Activated T-cell treated with anti-CD3 and anti-CD28 coated beads, Interleukin-2, amount 50 U/mL, for 4 hours (primary cell): ENCODE measurements around the gene PPP2R5A. TPM values are rescaled to one million over a fixed set of nuclear protein-coding genes. Genes with fewer than 3 reads are reported as not detected.

ENCODE experiments used
- ATAC-seq, 2 donors: fragments of 200-7000 bp; cut with Tn5 transposase; one replicate each; pipeline ENCODE4 v1.10.0; 2021
- DNase-seq: peaks from one replicate; pipeline ENCODE4 v3.0.0-alpha.2; 2020
- H3K27me3 Mint-ChIP-seq: one replicate; pipeline ENCODE4 v1.8.0; 2021; ENCODE audit warnings: low read depth, mixed read lengths
- H3K36me3 Mint-ChIP-seq: one replicate; pipeline ENCODE4 v1.8.0; 2022; ENCODE audit warnings: mixed read lengths; ENCODE audit not compliant: insufficient read depth
- H3K4me1 Mint-ChIP-seq: one replicate; pipeline ENCODE4 v1.8.0; 2021; ENCODE audit warnings: low read depth, mixed read lengths
- H3K4me3 Mint-ChIP-seq: one replicate; pipeline ENCODE4 v1.8.0; 2021; ENCODE audit warnings: mild to moderate bottlenecking, moderate library complexity, mixed read lengths
- H3K9me3 Mint-ChIP-seq: one replicate; pipeline ENCODE4 v1.8.0; 2021; ENCODE audit warnings: mixed read lengths
- total RNA-seq, 3 donors: library from RNA; stranded (reverse); gene quantifications; one replicate each; pipeline ENCODE4 v1.2.1, GENCODE V29; 2021

The PPP2R5A gene
- total RNA-seq, 3 donors from 2014 or later = 36.2 to 41.4 (median 41.0) TPM

DNA sequence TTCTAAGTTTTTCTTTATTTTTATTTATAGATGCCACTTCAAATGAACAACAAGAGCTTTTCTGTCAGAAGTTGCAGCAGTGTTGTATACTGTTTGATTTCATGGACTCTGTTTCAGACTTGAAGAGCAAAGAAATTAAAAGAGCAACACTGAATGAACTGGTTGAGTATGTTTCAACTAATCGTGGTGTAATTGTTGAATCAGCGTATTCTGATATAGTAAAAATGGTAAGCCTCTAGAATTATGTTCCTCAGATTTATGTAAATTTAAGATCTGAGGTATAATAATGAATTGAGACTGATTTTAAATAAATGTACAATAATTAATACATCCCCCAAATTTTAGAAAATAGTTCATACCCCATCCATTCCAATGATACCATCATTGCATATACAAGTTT, 43.9 kb downstream of the PPP2R5A start:
- H3K27me3 Mint-ChIP-seq = no peaks in the 10 kb centered on the region
- peaks cover 20% of the 10 kb centered on the region for H3K36me3 Mint-ChIP-seq
- H3K4me3 Mint-ChIP-seq = no peak overlapping the region
- H3K4me1 Mint-ChIP-seq = peaks cover 18% of the 10 kb centered on the region
- no peak for ATAC-seq
- no peak for DNase-seq
- H3K9me3 Mint-ChIP-seq = no peaks in the 10 kb centered on the region

DNA sequence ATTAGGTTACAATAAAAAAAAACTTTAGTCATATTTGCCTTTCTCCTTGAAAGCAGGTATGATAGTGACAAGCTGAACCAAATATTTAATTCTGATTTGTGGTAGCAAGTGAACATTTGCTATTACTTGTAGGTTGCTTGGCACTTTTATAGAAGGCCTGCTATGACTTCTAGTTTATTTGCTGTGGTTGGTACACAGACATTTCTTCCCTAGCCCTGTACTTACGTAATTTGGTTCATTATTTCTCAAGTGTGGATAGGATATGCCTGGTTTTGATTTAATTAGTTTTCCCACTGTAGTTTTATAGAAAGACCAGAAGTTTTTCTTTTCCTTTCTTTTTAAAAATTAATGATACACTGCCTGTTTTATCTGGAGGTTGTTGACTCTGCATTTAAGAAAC, 55.9 kb downstream of the PPP2R5A start:
- Mint-ChIP-seq H3K36me3 (peaks cover 8% of the 10 kb centered on the region), H3K4me3 (no peak overlapping the region), H3K27me3 (no peaks in the 10 kb centered on the region), H3K9me3 (no peaks in the 10 kb centered on the region), H3K4me1 (peaks cover 5% of the 10 kb centered on the region)
- DNase-seq (no peak), ATAC-seq (no peak)

DNA sequence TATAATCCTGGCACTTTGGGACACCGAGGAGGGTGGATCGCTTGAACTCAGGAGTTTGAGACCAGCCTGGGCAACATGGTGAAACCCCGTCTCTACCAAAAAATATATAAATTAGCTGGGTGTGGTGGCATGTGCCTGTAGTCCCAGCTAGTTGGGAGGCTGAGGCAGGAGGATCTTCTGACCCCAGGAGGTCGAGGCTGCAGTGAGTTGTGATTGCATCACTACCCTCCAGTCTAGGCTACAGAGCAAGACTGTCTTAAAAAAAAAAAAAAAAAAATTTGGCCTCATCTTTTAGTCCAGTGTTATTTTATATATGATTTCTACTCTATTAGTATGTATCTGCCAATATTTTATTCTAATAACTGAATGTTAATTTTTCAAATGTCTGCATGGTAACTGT, 59.7 kb downstream of the PPP2R5A start:
- H3K9me3 Mint-ChIP-seq = no peaks in the 10 kb centered on the region
- H3K4me3 Mint-ChIP-seq = no peak overlapping the region
- no peak for ATAC-seq
- no peak for DNase-seq
- H3K36me3 Mint-ChIP-seq = peaks cover 17% of the 10 kb centered on the region
- no peaks in the 10 kb centered on the region for H3K27me3 Mint-ChIP-seq
- H3K4me1 Mint-ChIP-seq = peaks cover 7% of the 10 kb centered on the region

DNA sequence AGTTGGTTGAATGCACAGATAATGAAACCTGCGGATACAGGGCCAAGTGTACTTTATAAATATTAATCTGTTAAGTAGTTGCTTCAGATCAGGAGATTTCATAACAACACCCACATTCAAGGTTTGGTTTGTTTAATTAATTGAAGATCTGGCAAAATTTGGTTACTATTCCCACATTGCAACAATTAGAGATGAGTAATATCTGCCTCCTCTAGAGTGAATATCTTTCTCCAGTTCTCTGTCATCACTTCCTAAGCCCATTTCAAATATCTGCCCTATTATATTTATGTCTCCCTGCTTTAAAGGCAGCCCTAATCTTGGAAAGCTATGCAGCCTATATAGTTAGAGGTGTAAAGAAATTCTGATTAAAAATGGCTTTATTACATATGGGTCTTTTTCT, 61.4 kb downstream of the PPP2R5A start:
- peaks cover 15% of the 10 kb centered on the region for H3K36me3 Mint-ChIP-seq
- ATAC-seq = no peak
- no peaks in the 10 kb centered on the region for H3K9me3 Mint-ChIP-seq
- H3K27me3 Mint-ChIP-seq = no peaks in the 10 kb centered on the region
- DNase-seq = no peak
- no peak overlapping the region for H3K4me3 Mint-ChIP-seq
- peaks cover 4% of the 10 kb centered on the region for H3K4me1 Mint-ChIP-seq

DNA sequence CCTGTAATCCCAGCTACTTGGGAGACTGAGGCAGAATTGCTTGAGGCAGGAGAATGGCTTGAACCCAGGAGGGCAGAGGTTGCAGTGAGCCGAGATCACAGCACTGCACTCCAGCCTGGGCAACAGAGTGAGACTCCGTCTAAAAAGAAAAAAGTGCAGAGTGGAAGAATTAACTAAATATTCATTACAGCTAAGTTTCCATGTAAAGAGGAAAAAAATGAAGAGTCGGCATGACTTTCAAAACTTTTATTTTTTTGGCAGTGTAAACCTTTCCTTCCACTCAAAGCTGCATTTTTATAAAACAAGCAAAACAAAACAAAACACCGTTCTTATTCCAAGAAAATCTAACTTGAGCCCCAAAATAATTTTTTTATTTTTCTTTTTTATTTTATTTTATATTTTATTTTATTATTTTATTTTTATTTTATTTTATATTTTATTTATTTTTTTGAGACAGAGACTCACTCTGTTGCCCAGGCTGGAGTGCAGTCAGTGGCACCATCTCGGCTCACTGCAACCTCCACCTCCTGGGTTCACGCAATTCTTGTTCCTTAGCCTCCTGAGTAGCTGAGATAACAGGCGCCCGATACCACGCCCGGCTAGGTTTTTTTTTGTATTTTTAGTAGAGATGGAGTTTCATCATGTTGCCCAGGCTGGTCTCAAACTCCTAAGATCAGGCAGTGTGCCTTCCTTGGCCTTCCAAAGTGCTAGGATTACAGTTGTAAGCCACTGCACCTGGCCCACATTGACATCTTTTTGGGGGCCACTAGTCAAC, 66.6 kb downstream of the PPP2R5A start:
- Mint-ChIP-seq H3K4me3 (no peak overlapping the region), H3K36me3 (peaks cover 21% of the 10 kb centered on the region), H3K9me3 (no peaks in the 10 kb centered on the region), H3K4me1 (peaks cover under 1% of the 10 kb centered on the region), H3K27me3 (no peaks in the 10 kb centered on the region)
- no peak for DNase-seq
- no peak for ATAC-seq

DNA sequence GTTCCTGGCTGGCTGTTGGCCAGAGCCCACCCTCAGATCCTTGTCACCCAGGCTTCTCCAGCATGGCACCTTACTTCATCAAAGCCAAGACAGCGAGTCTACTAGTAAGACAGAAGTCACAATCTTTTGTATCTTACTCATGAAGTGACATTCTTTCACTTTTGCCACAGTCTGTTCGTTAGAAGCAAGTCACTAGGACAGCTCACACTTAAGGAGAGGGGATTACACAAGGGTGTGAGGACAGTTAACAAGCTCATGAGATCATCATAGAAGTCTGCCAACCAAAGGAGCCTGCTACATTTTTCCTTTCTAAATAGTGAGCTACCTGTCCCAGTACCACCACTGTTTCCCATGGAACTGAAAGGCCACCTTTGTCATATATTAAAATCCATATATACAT, 68.0 kb downstream of the PPP2R5A start:
- no peak for ATAC-seq

DNA sequence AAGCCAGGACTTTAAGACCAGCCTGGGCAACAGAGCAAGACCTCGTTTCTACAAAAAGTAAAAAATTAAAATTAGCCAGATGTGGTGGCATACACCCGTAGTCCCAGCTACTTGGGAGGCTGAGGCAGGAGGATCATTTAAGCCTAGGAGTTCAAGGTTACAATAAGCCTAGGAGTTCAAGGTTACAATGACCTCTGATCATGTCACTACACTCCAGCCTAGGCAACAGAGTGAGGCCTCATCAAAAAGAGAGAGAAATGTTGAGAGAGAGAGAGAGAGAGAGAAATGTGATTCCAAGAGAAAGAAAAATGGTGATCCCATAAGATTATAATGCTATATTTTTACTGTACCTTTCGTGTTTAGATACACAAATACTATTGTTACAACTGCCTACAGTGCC, 69.3 kb downstream of the PPP2R5A start:
- Mint-ChIP-seq H3K9me3 (no peaks in the 10 kb centered on the region), H3K27me3 (no peaks in the 10 kb centered on the region), H3K4me3 (no peak overlapping the region), H3K36me3 (peaks cover 17% of the 10 kb centered on the region), H3K4me1 (peaks cover under 1% of the 10 kb centered on the region)
- ATAC-seq = no peak
- DNase-seq = no peak

More for the DNA sequence above, 68.0 kb downstream of the PPP2R5A start:
- Mint-ChIP-seq H3K9me3 (no peaks in the 10 kb centered on the region), H3K27me3 (no peaks in the 10 kb centered on the region), H3K36me3 (peaks cover 16% of the 10 kb centered on the region), H3K4me1 (no peaks in the 10 kb centered on the region), H3K4me3 (no peak overlapping the region)
- no peak for DNase-seq

DNA sequence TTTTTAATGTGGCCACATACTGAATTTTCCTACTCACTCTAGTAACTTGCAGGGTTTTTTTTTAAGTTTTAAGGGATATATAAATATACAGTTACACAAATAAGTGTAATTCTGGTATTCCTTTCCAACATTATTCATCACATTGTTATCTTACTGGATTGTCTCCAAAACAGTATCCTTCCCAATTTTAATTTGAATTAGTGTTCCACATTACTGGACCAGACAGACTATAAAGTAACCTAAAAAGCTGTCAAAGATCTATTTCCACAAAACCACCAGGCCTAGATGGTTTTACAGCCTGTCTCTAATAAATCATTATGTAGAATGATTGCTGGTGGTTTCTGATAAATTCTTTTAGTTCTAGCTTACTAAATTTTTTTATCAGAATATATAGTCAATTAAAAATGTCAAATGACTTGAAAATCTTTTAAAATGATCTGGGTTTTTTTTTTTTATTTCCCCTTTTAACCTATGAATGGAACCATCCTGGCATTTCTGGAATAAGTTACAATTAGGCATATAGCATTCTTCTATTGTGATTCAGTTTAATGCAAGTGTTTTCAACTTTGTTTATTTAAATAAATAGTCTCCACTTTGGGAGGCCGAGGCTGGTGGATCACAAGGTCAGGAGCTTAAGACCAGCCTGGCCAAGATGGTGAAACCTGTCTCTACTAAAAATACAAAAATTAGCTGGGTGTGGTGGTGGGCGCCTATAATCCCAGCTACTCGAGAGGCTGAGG, 70.2 kb downstream of the PPP2R5A start:
- H3K9me3 Mint-ChIP-seq = no peaks in the 10 kb centered on the region
- no peak overlapping the region for H3K4me3 Mint-ChIP-seq
- peaks cover 7% of the 10 kb centered on the region for H3K4me1 Mint-ChIP-seq
- DNase-seq (no peak), ATAC-seq (no peak)
- peaks cover 21% of the 10 kb centered on the region for H3K36me3 Mint-ChIP-seq
- no peaks in the 10 kb centered on the region for H3K27me3 Mint-ChIP-seq

DNA sequence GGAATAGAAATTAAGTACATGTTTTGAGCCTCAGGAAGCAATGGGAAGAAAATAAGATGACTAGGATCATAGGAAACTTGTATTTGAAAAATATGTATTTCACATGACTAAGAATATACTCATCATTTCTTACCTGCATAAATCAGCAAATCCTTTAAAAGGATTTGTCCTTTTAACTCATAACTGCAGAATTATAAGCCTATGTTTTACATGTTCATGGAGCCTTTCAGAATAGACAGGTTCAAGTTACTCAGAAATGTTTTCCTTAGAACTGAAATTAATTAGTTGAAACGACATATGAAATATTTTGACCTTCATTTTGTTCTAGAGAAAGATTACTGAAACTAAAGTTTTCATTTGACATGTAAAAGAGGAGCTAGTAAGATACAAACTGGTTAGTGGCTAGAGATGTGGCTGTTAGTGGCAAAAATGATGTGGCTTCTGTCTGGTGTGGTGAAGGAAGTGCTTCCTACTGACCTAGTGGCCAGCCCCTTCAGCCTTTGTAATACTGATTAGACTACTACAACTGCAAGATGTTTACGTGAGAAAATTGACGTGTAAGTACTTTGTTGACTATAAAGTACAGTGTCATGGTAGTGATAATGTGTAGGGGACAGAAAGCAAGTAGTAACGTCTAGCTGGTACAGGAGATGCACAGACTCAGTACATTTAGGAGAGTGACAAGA, 74.7 kb downstream of the PPP2R5A start:
- Mint-ChIP-seq H3K9me3 (no peaks in the 10 kb centered on the region), H3K27me3 (no peaks in the 10 kb centered on the region), H3K4me3 (no peak overlapping the region), H3K36me3 (peaks cover 20% of the 10 kb centered on the region), H3K4me1 (peaks cover 7% of the 10 kb centered on the region)
- DNase-seq (no peak), ATAC-seq (peak; percentile 48 to 55)

DNA sequence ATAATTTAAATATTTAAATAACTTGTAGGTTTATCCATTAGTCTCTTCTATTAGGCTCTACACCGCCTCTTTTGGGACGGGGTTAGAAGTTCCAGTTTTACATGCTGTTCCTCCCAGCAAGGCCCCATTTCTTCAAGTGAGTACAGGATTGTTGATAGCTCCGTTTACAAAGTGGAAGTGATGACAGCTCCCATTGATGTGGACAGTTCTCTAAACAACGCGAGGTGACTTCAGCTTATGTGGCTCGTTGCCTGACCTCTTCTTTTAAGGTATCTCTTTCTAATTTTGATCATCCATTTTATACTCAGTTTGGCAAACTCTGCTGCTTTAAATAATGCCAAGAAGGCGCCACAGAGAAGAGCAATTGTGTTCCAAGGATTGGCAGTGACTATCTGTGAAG, 79.8 kb downstream of the PPP2R5A start:
- no peak for ATAC-seq
- Mint-ChIP-seq H3K4me1 (peaks cover 5% of the 10 kb centered on the region), H3K4me3 (no peak overlapping the region), H3K36me3 (peaks cover 24% of the 10 kb centered on the region), H3K9me3 (peaks cover 3% of the 10 kb centered on the region), H3K27me3 (no peaks in the 10 kb centered on the region)
- DNase-seq = no peak

DNA sequence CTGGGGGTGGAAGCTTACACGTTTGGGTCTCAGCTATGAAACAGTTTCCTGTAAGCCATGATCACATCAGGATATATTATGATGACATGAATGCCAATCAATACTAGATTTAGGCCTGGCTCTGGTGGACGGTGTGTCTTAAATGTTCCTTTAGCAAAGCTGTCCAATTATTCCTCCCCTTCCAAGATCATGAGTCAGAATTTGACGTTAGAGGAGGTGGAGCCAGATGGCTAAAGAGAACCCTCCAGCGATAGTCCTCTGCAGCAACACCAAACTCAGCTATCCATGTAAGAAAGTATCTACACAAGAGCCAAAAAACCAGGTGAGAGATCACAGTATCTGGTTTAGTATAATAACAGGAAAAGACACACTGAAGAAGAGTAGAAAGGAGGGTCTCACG, 81.7 kb downstream of the PPP2R5A start:
- Mint-ChIP-seq H3K4me1 (no peaks in the 10 kb centered on the region), H3K36me3 (peaks cover 25% of the 10 kb centered on the region)

DNA sequence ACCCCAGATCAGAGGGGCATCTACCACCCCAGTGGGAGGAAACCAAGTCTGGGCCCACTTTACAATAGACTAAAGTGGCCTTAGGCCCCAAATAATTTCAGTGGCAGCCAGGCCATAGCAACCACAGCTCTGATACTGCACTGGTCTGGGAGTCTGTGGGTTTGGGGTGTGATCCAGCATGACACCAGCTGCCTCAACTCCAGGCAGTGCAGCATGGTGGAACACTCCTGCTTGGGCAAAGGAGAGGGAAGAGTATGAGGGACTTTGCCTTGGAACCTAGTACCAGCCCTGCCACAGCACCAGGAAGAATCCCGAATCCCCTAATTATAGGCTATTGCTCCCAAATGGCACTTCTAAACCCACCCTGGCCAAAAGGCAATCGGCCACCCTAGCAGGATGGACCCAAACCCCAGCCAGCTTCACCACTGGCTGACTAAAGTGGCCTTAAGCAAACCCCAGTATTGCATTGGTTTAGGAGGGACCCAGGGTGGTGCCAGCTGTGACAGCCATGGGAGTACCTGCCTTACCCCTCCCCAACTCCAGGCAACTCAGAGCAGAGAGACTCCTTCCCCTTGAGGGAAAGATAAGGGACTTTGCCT, 82.4 kb downstream of the PPP2R5A start:
- ATAC-seq (no peak), DNase-seq (no peak)
- Mint-ChIP-seq H3K36me3 (peaks cover 30% of the 10 kb centered on the region), H3K4me3 (no peak overlapping the region), H3K4me1 (no peaks in the 10 kb centered on the region), H3K9me3 (peaks cover 3% of the 10 kb centered on the region), H3K27me3 (no peaks in the 10 kb centered on the region)

More for the DNA sequence above, 81.7 kb downstream of the PPP2R5A start:
- Mint-ChIP-seq H3K4me3 (no peak overlapping the region), H3K27me3 (no peaks in the 10 kb centered on the region), H3K9me3 (peaks cover 3% of the 10 kb centered on the region)
- ATAC-seq (no peak), DNase-seq (no peak)

DNA sequence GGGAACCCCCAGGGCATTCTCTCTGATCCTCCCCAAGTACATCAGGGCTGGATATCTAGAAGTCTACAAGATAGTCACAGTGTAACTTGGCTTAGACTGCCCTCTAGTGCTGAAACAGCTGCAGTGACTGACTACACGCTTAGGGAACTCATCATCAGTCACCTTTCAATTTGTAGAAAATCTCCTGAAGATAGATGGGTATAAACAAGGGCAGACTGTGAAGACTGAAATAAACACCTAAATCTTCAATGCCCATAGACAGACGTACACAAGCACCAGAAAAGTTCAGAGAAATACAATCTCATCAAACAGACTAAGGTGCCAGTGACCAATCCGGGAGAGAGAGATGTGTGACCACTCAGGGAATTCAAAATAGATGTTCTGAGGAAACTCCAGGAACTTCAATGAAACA, 82.9 kb downstream of the PPP2R5A start:
- H3K36me3 Mint-ChIP-seq = peaks cover 30% of the 10 kb centered on the region
- H3K9me3 Mint-ChIP-seq = peaks cover 5% of the 10 kb centered on the region
- ATAC-seq (peak; percentile 84 to 94), DNase-seq (peak; percentile 23)
- no peaks in the 10 kb centered on the region for H3K27me3 Mint-ChIP-seq
- no peaks in the 10 kb centered on the region for H3K4me1 Mint-ChIP-seq
- no peak overlapping the region for H3K4me3 Mint-ChIP-seq

DNA sequence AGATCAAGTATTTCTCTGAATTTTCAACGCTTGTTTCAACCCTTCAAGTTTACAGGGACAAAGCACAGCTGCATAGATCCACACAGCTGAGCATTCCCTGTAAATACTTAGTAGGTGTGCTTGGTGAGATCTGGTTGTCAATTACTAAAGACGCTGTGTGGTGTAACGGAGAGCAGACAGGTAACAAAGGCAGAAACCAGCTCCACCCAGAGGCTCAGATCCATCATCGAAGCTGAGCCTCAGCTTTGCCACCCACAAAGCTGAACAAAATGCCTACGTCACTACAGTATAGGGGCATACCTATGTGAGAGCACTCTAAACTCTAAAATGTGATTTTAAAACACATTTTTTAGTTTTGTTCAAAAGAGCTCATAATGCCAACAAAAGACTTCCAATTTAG, 90.8 kb downstream of the PPP2R5A start:
- ATAC-seq (no peak), DNase-seq (no peak)
- H3K9me3 Mint-ChIP-seq = peaks cover 4% of the 10 kb centered on the region
- no peaks in the 10 kb centered on the region for H3K27me3 Mint-ChIP-seq
- no peak overlapping the region for H3K4me3 Mint-ChIP-seq
- no peaks in the 10 kb centered on the region for H3K4me1 Mint-ChIP-seq
- peaks cover 40% of the 10 kb centered on the region for H3K36me3 Mint-ChIP-seq
